ENCODE data around the gene SPSB1.
"Not testable (repeated sequence)": the region's sequence is repeated elsewhere in the genome, so short reads cannot be mapped to it uniquely, and the experiment has no call there.

The SPSB1 gene

DNA sequence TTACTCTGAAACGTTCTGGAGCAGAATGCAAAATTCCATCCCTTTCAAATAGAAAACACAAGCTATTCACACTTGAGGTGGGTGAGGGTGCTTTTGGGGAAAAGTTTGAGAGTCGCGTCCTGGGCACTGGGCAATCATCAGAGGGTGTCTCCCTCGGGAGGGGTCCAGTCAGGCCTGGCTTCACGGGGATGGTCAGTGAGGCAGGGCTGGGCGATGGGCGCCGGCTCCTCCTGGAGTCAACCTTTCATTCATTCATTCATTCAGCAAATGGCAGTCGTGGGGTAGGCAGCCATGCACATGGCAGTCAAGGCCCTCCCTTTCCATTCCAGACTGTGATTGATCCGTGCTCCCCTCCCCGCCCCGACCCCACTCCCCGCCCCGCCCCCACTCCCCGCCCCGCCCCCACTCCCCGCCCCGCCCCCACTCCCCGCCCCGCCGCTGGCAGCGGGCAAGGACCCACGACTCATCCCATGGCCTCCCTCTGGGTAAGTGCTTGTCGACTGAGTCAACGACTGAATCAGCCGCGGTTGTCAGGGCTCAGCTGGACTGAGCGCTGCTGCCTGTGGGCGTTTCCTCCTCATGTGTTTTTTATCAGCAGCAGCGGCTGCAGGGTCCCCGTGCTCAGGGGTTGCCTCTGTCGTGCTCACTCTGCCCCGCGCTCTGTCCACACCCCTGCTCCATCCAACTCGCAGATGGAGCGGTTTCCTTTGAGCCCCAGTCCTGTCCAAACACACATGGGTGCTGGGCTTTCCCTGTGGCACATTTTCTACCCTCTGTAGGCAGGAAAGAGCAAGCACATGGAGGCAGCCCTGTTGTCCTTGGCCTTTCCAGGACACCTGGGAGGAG lies 12.5 kb upstream of the SPSB1 start:
- no peak for DNase-seq

DNA sequence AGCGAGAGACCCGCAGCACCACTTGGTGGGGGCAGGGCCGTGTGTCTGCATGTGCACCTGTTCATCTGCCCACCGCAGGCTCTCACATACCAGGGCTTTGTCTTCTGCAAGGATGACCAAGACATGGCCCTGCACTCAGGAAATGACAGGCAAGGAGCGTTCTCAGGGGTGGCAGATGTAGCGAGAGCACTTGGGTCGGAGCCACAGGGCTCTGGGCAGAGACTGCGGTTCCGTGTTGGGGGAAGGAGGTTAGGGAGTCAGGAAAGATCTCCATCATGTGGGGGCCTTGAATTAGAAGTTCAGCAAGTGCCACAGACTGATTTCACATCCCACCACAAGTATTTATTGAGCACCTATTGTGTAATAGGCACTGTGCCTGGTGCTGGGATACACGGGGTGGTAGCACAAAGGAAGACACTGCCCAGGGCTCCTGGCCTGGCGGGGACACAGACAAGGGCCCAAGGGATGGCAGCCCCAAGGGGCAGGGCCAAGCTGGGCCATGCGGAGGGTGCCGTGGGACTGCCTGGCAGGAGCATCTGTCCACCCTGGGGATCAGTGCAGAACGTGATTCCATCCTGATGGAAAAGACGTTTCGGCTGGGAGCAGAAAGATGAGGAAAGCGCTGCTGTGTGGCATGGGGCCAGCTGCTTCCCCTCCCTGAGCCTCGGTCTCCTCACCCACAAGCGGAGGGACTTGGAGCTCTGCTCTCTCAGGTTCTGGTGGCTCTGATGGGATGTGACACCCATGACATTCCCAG lies 11.4 kb upstream of the SPSB1 start:
- DNase-seq: no peak

DNA sequence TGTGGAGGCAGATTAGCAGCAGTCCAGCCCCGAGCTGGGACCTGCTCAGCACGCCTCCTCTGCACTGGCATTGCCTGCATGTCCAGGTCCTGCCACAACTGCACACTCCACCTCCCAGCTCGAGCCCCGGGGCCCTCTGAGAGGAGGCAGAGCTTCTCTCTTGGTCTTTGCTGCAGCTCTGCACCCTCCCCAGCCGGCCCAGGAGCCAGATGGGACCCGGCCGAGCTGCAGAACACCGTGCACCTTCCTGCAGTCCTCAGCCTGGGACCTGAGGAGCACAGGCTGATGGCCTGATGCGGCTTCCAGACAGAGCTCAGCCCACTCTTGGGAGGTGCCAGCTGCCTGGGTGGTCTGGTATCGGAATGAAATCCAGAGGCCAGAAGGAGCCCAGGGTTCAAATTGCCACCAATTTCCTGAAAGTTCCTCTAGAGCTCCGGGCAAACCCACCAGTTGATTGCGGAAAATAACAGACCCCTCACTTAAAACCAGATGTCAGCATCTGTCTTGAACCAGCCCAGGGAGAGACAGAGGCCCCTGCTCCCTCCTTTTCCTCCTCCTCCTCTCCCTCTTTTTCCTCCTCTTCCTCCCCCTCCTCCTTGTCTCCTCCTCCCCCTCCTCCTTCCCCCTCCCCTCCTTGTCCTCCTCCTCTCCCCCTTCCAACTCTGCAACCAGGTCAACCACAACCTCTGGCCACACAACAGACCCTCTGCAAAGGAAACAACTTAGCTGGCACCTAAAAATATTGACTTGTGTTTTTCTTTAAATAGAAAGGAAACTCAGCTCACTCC lies 10.6 kb upstream of the SPSB1 start:
- no peak for DNase-seq

DNA sequence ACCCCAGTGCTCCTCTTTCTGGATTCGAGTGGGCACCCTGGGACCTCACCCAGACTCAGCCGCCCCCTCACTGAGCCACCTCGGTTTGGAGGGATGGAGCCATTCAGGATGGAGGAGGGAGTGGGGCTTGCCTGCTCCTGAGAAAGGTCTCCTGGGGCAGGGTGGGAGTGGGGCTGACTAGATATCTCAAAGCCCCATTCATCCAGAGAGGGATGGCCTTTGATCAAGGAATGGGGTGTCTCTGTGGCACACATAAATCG lies 10.1 kb upstream of the SPSB1 start:
- no peak for DNase-seq

DNA sequence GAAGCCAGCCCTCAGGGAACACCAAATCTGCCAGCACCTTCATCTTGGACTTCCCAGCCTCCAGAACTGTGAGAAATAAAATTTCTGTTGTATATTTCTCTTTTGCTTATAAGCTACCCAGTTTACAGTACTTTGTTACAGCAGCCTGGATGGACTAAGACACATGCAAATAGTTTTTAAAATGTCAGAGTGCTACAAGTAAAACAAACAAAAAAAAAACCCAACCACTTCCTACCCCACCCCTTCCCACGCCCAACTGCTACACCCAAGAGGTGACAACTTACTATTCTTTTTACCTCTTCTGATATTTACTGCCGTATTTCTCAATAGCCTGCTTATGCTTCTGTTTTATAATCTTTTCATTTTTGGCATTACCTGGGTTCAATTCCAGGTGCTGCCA lies 8.6 kb upstream of the SPSB1 start:
- no peak for DNase-seq

DNA sequence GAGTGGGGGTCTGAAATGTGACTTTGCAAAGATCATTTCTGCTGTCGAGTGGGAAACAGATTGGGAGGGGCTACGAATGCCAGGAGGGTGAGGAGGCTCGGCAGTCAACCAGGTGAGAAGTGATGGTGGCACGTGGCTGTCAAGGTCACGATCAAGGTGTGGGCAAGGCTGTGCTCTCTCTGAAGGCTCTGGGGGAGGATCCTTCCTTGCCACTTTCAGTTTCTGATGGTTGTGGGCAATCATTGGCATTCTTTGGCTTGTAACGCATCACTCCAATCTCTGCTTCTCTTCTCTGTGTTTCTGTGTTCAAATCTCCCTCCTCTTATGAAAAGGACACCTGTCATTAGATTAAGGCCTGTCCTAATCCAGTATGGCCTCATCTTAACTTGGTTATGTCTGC lies 6.1 kb upstream of the SPSB1 start:
- DNase-seq: no peak

DNA sequence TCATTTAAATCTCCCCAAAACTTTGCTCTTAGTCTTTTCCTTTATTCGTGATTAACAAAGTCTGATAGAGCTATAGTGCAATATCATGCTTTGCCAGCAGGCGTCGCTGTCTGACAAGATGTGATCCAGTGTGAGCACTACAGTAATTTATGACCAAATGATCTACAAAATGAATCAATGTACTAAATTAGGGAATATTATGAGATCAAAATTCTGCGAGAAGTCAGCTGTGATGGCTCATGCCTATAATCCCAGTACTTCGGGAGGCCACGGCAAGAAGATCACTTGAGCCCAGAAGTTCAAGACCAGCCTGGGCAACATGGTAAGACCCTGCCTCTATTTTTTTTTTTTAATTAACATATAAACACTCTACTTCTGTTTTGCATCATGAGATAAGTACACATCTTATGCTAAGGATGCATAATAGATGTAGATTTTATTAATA lies 3.6 kb upstream of the SPSB1 start:
- peak; percentile 56 for DNase-seq

DNA sequence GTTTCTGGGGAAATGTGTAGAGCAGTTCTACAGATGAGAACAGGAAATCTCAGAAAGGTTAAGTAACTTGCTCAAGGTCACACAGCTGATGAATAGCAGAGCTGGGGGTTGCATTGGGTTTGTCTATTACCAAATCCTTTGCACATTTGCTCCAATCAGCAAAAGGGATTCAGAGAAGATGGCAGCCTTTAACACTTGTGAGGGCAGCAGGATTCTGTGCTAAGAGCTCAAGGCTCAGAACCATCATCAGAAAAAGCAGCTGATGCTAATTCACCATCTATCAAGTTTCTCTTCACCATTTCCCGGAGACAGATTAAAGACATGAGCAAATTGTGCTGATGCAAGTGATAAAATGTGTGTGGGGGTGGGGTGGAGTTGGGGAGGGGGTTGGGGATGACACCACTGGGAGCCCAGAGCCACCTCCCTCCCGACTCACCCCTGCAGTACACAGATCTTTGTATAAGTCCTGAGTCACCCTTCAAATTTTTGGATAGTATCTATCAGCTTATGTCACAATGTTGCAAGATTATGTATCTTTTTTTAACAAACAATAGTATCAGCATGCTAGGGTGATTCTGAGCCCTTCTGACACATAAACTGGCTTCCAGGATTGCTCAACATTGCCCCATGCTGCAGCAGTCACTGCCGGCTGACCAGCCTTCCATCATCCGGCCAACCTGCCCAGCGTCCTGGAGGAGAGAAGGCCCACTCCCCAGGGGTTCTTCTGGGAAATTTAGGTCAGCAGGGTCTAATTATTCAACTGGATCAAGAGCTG lies 2.8 kb upstream of the SPSB1 start:
- DNase-seq: no peak

DNA sequence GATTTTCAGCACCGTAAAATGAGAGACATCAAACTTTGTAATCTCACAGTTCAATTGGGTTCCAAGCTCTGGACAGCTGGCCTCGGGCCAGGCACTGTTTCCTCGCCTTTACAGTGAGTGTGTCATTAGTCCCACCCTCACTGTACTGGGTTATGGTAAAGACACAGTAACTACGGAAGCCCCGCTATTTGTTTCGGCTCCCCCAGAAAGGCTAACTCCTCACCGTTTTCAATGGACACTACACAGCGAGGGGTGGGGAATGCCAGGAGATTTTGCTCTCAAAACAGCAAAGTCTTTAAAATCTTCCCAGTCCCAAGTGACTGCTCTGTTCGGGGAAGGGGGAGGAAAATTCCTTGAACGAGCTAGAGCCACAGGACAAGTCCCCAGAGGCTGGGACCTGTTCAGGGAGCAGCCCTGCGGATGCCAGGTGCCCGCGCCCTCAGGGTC lies 757 bp upstream of the SPSB1 start:
- no peak for DNase-seq

DNA sequence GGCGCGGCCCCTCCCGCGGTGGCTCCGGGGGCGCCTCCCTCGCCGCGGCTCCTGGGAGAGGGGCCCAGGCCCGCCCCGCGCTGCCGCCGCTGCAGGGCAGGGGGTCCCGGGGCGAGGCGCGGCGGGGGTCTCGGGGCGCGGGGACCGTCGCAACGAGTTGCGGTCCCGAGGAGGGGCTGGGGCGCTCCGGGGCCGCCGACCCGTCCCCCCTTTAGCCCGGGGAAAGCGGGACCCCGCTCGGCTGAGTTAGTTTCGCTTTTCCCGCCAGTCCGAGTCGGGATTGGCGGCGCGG lies 493 bp downstream of the SPSB1 start:
- no peak for DNase-seq

DNA sequence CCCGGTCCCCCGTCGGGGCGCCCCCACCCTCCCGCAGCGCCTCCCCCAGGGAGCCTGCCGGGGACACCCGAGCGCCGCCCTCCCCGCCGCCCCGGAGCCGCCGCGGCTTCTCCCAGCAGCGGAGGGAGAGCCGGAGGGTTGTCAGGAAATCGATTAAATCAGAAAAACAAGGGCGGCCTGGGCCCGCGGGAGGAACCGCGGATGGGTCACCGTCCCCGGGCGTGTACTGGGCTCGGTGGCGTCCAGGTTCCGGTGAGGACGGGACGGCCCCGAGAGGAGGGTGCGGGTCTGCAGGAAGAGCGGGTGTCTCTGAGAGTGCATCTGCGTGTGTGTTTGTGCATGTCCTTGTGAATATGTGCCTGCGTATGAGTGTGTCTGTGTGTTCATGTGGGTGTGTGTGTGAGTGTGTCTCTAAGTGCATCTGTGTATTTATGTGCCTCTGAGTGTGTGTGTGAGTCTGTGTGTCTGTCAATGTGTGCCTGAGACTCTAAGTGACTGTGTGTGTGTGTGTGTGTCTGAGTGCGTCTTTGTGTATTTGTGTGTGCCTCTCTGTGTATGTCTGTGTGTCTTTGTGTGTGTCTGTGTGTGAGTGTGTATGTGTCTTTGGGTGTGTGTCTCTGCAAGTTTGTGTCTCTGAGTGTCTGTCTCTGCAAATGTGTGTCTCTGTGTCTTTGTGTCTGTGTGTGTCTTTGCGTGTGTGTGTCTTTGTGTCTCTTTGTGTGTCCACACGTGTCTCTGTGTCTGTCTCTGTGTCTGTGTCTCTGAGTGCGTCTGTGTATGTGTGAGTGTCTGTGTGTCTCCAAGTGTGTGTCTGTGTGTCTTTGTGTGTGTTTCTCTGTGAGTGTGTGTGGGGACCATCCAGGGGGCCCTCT lies 1.1 kb downstream of the SPSB1 start:
- DNase-seq: no peak

DNA sequence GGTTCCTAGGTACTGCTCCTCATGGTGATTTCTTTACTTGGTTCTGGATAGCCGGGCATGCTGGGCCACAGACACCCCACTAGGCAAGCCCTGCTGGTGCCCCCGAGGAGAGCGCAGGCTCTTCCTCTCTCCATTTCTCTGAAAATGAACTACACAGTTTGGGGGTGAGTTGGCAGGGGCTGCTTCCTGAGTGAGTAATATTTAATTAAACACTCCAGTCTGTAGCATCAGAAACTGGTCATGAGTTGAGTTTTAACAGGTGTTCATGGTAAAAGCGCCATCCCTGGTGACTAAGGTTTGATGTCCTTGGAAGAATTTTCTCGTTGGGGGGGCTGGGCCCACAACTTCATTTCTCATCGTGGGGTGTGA lies 1.7 kb downstream of the SPSB1 start:
- DNase-seq: no peak

DNA sequence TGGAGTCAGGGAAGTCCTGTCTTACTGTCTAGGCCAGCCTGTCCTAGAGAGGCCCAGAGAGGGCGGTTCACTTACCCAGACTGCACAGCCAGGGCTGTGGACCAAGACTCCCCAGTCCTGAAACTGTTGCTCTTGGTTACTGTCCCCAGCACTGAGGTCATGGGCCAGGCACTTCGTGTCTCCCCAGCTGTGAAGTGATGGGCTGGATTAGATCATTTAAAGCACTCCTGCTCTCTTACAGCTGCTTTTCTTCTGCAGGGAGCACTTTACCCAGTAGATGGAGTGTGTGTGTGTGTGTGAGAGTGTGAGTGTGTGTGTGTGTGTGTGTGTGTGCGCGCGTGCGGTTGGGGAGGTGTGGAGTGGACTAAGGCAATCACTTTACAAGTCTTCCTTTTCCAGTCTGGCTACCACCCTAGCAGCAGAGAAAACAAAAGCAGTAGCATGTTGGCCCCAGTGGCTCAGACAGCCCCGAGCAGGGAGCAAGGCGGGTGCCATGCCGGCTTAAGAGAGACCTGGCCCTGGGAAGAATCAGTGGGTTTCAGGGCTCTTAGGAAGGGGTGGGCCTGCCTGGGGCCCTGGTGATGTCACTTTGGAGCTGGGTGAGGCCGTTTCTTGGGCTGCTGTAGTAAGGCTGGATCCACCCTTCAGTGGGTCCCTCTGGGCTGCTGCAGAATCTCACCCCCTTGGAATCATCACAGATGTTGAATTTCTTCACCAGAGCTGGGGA lies 2.4 kb downstream of the SPSB1 start:
- no peak for DNase-seq

DNA sequence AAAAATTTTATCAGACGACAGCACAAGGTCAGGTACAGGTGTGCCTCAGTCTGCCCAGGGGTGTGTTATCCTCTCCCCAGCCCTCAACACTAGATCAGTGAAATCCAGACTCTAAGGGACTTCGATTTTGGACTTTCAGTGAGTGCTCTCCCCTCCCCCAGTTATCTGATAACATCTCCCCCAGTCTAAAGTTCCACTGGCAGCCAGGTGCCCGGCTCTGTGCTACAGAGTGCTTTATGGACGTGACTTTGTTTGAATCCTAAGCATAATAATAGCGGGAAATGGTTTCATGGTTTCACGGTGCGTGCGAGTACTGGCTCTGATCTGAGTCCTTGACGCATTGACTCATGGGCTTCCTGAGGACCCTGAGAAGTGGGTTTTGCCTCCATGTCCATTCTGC lies 3.2 kb downstream of the SPSB1 start:
- no peak for DNase-seq

DNA sequence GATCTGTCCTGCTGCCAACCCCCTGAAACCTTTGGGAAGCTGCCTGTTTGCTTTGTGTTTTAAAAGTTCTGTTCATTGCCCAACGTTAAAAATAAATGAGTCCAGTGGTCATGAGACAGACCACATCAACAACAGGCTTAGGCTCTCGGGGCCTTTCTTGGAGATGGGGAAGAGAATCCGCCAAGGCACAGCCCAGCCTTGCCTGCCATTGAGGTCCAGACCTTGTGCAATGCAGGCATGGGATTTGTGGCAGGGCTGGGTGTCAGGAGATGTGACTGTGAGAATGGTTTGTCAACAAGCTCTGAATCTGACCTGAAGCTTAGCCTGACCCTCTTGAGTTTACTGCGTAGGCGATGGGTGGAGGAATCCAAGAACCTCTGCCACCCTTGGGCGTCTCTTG lies 4.2 kb downstream of the SPSB1 start:
- no peak for DNase-seq

DNA sequence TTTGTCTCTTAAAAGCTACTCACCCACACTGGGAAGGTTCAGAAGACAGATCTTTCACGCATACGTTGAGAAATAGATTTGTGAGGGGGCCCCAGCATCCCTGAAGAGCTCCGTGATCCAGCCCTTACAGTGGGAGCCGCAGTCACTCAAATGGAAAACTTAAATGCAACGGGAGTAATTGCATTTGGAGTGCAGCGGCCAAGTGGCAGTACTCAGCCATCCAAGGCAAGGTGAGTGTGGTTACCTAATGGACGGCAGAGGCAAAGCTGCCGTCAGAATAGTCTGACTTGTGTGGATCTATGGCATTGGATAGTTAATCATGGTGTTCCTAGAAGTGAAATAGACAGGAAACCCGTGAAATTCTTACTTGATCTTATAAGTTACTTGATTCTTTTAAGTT lies 5.1 kb downstream of the SPSB1 start:
- DNase-seq: no peak

DNA sequence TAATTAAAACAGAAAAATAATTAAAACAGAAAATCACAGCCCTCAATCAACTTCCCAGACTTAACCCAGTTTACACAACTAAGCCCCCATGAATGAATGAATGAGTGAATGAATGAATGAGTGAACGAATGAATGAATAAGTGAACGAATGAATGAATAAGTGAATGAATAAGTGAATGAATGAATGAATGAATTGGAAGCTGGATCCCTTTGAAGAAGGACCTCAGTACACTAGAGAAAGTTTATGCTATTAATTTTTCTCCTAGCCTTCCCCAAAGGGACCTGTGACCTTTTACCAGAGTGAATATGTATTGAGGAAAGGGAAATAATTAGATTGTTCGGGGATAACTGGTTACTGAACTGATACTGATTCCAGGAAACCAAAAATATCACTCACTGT lies 5.6 kb downstream of the SPSB1 start:
- no peak for DNase-seq

DNA sequence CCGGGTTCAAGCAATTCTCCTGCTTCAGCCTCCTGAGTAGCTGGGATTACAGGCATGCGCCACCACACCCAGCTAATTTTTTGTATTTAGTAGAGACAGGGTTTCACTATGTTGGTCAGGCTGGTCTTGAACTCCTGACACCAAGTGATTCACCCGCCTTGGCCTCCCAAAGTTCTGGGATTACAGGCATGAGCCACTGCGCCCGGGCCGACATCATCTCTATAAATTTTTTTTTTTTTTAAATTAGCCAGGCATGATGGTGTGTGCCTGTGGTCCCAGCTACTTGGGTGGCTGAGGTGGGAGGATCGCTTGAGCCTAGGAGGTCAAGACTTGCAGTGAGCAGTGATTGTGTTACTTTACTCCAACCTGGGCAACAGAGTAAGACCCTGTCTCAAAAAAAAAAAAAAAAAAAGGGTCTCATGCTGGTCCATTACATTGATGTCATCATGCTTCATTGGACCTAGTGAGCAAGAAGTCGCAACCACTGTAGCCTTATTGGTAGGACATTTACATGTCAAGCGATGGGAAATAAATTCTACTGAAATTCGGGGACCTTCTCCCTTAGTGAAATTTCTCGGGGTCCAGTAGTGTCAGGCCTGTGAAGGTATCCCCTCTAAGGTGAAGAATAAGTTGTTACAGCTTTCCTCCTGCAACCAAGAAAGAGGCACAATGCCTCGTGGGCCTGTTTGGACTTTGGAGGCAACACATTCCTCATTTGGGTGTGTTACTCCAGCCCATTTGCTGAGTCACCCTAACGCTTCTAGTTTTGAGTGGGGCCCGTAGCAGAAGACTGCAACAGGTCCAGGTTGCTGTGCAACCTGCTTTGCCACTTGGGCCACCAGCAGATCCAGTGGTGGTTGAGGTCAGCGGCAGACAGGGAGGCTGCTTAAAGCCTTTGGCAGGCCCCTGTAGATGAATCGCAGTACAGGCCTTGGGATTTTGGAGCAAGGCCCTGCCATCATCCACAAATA lies 7.2 kb downstream of the SPSB1 start:
- not testable (repeated sequence) for DNase-seq

DNA sequence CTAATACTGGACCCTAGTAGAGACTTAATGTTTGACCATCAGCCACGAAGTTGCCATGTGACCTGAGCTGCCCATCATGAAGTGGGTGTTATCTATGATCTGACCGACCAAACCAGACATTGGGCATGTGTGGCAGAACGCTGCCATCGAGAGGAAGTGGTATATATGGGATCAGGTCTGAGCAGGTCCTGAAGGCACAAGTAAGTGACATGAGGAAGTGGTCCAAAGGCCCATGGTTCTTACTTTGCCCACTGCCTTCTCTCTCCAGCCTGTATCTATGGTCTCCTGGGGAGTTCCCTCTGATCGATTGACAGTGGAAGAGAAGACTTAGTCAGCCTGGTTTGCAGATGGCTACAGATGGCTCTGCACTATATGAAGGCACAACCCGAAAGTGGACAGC lies 7.9 kb downstream of the SPSB1 start:
- DNase-seq: no peak

Data from NK-92 treated with Interleukin-12 subunit alpha and Interleukin-12 subunit beta, amount 100 ng/mL, for 24 hours (cell line).